HG03457 (cell line): ENCODE results near the gene IGF2BP3.
"Not testable (repeated sequence)": the region's sequence is repeated elsewhere in the genome, so short reads cannot be mapped to it uniquely, and the experiment has no call there.

Experiments
- ATAC-seq: cut with Tn5 transposase; IDR thresholded peaks from one replicate; pipeline ENCODE4 v1.9.1; 2021; ENCODE audit warnings: moderate number of reproducible peaks; ENCODE audit not compliant: unreplicated experiment

The IGF2BP3 gene

GRCh38 chr7:23343806-23344475 is 126.3 kb downstream of the IGF2BP3 start:
- ATAC-seq: no peak

DNA sequence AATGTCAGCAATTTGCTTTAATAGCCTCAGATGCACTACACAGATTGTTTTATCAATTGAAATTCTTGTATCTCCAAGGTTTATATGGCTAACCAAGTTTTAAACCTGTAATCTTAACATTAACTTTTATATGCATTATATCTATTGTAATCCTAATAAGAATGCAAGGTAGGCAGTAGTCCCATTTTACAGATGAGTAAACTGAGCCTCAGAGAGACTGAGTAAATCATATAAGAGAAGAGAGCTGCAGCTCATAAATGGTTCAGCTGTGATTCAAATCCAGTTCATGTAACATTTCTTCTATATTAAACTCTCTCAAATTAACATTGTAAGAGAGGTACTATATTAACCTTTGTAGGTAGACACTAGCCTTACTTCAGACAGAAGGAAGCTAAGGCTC is 127.2 kb downstream of the IGF2BP3 start:
- no peak for ATAC-seq

DNA sequence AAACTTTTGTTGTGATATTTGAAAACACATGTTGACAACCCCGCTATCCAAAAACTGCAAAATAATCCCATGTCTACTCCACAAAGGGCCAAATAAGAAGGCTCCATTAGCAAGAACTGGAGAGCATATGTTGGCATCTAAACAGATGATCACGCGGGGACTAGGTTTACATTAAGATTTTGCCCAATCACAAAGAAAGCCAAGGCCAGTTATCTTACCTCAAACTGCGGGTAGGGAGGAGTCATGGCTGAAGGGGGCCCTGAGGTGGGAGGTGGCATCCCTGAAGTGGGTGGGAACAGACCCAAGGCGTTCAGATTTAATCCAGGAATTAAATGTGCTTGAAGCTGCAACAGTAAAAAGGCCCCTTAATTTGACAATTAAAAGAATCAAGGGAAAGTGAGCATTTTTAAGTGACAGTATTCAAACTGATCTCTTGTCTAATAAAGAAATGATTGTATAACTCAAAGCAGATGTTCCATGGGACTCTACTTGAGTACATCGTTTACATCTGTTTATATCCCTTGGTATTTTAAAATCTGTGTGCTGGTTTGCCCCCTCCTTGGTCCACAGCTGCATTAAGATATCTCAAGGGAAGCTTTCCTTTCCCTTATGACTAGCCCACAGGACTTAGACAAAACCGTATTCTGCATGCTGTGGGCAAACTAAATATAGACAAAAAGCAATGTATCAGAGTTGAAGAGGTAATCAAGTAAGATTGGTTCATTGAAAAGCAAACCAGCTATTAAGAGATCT is 128.3 kb downstream of the IGF2BP3 start:
- no peak for ATAC-seq

GRCh38 chr7:23338863-23339262 is 131.4 kb downstream of the IGF2BP3 start:
- no peak for ATAC-seq

DNA sequence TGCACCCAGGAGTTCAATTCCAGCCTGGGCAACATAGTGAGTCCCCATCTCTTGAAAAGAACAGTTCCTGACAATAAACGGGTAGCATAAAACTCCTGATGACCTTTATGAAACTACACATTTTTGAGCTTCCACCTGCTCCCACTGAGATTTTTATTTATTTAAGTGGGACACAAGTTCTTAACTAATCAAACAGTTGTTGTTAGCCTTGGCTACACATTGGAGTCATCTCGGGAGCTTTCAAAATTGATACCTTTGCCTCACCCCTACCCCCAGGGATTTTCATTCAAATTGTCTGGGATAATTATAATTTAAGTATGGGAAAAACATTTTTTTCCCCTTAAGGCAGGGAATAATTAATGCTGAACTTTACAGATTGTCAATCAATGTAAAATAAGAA is 131.9 kb downstream of the IGF2BP3 start:
- no peak for ATAC-seq

DNA sequence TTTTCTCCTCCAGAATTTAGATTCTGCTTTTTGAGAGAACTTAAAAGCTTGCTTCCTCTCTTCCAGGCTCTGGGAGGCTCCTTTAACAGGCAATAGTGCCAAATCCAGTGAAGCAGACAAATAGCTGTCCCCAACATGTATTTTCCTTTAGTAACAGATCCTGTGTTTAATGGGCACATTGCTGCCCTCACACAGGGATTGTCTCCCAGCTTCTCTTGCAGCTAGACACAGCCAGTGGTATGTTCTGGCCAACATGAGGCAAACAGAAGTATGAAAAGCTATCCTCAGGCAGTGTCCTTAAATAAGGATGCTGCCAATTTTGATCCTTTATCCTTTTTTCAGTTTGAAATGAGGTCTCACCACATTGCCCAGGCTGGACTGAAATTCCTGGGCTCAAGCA is 132.9 kb downstream of the IGF2BP3 start:
- no peak for ATAC-seq

DNA sequence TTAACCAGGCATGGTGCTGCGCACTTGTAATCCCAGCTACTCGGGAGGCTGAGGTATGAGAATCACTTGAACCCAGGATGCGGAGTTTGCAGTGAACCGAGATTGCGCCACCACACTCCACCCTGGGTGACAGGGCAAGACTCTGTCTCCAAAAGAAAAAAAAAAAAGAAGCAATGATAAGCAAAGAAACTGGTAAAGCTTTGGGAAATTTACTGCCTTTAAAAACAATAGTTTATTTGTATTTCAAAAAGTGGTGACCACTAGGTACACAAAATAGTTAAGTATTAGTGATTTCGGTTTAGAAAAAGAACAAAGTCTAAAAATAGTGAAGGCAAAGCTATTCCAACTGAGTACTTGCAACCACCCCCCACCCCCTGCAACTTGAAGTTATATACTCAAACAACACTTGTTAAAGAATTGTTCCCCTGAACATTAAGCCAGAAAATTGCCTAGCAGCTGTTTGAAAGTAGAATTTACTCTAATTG is 133.4 kb downstream of the IGF2BP3 start:
- ATAC-seq: no peak

GRCh38 chr7:23336086-23336485 is 134.2 kb downstream of the IGF2BP3 start:
- ATAC-seq: no peak

GRCh38 chr7:23335621-23336020 is 134.7 kb downstream of the IGF2BP3 start:
- no peak for ATAC-seq

DNA sequence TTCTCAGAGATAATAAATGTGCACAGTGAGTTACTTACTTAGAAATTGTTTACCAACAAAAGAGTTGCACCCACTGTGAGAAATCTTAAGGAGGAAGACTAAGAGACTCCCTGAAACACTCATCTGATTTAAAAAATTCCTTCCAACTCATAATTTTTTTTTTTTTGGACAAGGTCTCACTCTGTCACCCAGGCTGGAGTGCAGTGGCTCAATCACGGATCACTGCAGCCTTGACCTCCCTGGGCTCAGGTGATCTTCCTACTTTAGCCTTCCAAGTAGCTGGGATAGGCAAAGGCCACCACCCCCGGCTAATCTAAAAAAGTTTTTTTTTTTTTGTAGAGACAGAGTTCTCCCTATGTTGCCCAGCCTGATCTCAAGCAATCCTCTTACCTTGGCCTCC is 135.2 kb downstream of the IGF2BP3 start:
- no peak for ATAC-seq

DNA sequence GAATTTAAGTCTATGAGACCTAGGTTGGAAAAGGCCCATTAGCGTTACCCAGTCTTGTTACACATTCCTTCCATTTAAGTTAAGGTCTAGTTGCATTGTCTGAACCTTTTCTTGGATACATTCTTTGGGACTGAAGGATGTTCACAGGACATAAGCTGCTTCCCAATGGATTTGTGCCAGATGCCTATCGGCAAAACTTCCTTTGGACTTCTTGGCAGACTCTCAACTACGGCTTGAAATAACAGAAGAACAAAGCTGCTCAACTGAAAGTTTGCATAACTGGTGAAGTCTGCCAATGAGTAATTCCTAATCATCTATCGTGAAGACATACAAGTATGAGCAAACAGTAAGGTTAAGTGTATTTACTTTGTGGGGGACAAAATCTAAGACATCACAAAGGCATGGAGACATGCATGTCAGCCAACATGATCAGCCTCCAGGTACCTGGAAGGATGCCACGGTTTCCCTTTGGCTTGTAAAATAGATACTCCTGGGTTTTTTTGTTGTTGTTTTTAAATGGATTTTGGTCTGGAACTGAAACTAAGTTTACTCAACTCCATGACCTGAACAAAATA is 135.7 kb downstream of the IGF2BP3 start:
- ATAC-seq: no peak

- ATAC-seq: no peak
Observed at GRCh38 chr7:23333671-23334246, 136.5 kb downstream of the IGF2BP3 start.

DNA sequence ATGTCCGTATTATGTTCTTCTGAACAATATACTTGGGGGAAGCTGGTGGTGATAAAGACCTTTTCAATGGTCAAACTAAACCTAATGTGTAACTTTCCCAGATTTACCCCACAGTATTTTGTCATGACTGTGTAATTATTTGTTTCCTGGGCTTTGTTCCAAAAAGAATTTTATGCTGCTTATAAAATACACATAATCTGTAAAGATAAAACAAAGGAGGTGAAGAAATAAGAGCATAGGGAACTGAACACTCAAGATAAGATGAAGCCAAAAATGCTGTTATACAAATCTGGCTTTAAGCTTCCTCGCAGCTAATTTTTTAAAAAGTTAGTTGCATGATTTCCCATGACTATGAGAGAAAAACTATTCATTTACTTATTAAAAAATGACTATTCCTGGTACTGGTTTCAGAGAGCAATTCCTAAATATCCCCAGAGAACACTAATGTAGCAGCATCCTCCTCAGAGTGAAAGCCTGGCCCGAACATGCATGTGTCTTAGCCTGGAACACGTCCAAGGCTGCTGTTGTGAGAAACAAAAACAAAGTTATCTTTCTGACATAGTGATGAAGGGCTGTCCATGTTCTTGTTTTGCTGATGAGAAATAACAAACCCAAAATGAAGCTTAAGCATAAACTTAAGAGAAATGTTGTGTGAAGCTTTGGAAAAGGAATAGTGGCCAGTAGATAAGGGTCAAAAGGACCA is 137.2 kb downstream of the IGF2BP3 start:
- ATAC-seq: no peak

DNA sequence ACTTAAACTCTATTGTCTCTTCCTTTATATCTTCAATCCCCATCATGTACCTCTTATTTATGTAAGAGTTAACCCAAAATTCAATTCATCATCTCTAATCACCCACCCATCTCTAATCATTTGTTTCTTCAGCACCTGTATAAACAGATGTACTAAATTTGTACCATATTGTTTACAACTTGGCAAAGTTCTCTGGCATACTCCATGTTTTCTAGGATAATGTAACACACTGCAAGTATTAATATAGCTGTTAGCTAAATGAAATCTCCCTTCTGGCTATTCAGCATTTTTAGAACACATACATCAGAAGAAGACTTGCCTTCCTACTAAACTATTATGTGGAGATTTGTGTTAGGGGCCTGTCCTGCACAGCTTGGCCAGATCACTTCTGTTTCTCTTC is 138.1 kb downstream of the IGF2BP3 start:
- ATAC-seq: no peak

DNA sequence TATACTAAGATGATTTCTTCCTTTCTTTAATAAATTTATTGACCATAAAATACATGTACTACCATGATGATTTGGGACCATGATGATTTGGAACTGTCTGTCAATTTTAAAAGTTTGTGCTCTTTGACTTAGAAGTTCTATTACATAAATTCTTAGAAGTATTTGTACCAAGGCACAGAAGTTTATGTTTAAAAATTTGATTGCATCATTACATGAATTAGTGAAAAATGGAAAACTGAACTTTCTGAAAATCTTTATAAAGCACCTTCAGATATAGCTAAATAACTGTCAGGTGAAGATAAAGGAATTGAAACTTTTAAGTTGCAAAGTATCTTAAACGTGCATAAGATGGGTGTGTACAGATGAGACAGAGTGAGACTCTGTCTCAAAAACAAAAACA is 139.2 kb downstream of the IGF2BP3 start:
- ATAC-seq: no peak

- no peak for ATAC-seq
Observed at GRCh38 chr7:23315366-23315765, 154.9 kb downstream of the IGF2BP3 start.

- ATAC-seq: not testable (repeated sequence)
Observed at GRCh38 chr7:23312141-23312540, 158.2 kb downstream of the IGF2BP3 start.

DNA sequence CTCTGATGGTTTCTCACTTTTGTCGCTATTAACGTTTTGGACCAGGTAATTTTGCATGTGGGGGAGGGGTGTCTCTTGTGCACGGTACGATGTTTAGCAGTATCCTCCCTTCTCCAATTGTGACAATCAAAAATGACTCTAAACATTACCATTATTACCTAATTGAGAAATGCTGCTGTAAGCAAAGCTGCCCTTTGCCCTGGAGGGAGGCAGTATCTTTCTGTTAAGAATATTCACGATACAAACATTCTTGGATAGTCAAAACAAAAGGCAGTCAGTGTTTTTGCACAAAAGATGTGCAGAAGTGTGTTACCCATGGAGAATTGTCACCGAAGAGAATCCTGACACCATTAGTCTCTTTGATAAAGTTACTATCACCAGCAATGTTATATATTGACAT is 161.5 kb downstream of the IGF2BP3 start:
- no peak for ATAC-seq

- ATAC-seq: no peak
Observed at GRCh38 chr7:23306936-23307521, 163.3 kb downstream of the IGF2BP3 start.

- ATAC-seq: no peak
Observed at GRCh38 chr7:23299770-23300300, 170.5 kb downstream of the IGF2BP3 start.
